ENCODE data around the gene CPB2.

CPB2 gene

DNA sequence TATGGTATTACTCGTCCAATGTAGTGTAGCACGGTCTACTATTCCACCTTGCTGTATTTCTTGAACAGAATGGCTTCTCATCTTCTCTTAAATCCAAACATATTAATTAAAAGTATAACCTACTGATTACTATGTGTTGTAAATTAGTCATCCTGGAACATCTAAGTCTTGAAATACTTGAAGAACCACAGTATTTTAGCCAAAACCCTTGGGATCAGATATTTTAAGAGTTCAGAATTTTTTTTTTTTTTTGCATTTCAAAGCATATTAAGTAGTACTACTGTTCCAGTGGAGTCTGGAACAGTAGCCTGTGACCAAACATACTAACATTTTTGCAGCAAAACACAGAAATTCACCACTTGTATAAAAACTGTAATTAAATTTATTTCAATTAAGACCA lies 82.4 kb downstream of the CPB2 start:
- TF ChIP-seq EZH2phosphoT487 (IDR thresholded peaks at IDR 0.05; ENCODE audit: borderline replicate concordance, low read length) = no peak
- TF ChIP-seq, protein P1, sequence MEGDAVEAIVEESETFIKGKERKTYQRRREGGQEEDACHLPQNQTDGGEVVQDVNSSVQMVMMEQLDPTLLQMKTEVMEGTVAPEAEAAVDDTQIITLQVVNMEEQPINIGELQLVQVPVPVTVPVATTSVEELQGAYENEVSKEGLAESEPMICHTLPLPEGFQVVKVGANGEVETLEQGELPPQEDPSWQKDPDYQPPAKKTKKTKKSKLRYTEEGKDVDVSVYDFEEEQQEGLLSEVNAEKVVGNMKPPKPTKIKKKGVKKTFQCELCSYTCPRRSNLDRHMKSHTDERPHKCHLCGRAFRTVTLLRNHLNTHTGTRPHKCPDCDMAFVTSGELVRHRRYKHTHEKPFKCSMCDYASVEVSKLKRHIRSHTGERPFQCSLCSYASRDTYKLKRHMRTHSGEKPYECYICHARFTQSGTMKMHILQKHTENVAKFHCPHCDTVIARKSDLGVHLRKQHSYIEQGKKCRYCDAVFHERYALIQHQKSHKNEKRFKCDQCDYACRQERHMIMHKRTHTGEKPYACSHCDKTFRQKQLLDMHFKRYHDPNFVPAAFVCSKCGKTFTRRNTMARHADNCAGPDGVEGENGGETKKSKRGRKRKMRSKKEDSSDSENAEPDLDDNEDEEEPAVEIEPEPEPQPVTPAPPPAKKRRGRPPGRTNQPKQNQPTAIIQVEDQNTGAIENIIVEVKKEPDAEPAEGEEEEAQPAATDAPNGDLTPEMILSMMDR (IDR thresholded peaks at IDR 0.05; ENCODE audit: low read depth, low read length, poor library complexity, severe bottlenecking) = no peak
- no peak overlapping the region for H3K27ac ChIP-seq (ENCODE audit: low read depth, low read length)
- no peaks in the 10 kb centered on the region for H4K20me1 ChIP-seq (ENCODE audit: control insufficient read depth, insufficient read depth, low read depth, low read length)
- no peaks in the 10 kb centered on the region for H3K9me3 ChIP-seq (ENCODE audit: control insufficient read depth, insufficient read depth, low read length)
- no peaks in the 10 kb centered on the region for H3K27me3 ChIP-seq (ENCODE audit: control insufficient read depth, low read length)
- no peak overlapping the region for H3K4me3 ChIP-seq (ENCODE audit: low read length)
- peaks cover 7% of the 10 kb centered on the region; the same call in 1 of the 2 replicates for H3K79me2 ChIP-seq (ENCODE audit: control insufficient read depth, low read length)
- no peak overlapping the region for H3K4me2 ChIP-seq (ENCODE audit: low read length)
- H3K36me3 ChIP-seq (ENCODE audit: control insufficient read depth, low read length) = peaks cover 18% of the 10 kb centered on the region
- no peaks in the 10 kb centered on the region for H3K4me1 ChIP-seq (ENCODE audit: control insufficient read depth, low read length)
- no peaks in the 10 kb centered on the region for H3F3A ChIP-seq (ENCODE audit: control insufficient read depth, insufficient read depth)
- no peaks in the 10 kb centered on the region for H3K9me2 ChIP-seq (replicated peaks; ENCODE audit: control insufficient read depth, low read length)

DNA sequence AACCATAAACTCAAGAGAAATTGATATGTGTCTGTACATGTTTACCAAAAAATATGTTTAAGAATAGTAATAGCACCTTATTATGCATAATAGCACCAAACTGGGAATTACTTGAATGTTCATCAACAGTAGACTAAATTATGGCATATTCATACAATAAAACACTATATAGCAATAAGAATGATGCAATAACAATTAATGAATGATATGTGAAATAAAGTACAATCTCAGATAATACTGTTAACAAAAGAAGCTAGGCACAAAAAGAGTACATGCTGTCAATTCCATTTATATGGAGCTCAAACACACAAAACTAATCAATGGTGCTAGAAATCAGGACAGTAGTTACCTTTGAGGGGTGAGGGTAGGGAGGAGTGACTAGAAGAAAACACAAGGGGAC lies 88.6 kb downstream of the CPB2 start:
- H3K9me2 ChIP-seq (replicated peaks; ENCODE audit: control insufficient read depth, low read length) = no peaks in the 10 kb centered on the region
- no peak overlapping the region for H3K4me3 ChIP-seq (ENCODE audit: low read length)
- H3K27me3 ChIP-seq (ENCODE audit: control insufficient read depth, low read length) = no peaks in the 10 kb centered on the region
- H3F3A ChIP-seq (ENCODE audit: control insufficient read depth, insufficient read depth) = no peaks in the 10 kb centered on the region
- TF ChIP-seq EZH2phosphoT487 (IDR thresholded peaks at IDR 0.05; ENCODE audit: borderline replicate concordance, low read length) = no peak
- TF ChIP-seq, protein P1 (IDR thresholded peaks at IDR 0.05; ENCODE audit: low read depth, low read length, poor library complexity, severe bottlenecking) = no peak
- H3K27ac ChIP-seq (ENCODE audit: low read depth, low read length) = no peak overlapping the region
- H3K36me3 ChIP-seq (ENCODE audit: control insufficient read depth, low read length) = peaks cover 50% of the 10 kb centered on the region
- no peak overlapping the region for H3K4me2 ChIP-seq (ENCODE audit: low read length)
- H3K79me2 ChIP-seq (ENCODE audit: control insufficient read depth, low read length) = no peaks in the 10 kb centered on the region
- H3K4me1 ChIP-seq (ENCODE audit: control insufficient read depth, low read length) = no peaks in the 10 kb centered on the region
- no peaks in the 10 kb centered on the region for H3K9me3 ChIP-seq (ENCODE audit: control insufficient read depth, insufficient read depth, low read length)
- no peaks in the 10 kb centered on the region for H4K20me1 ChIP-seq (ENCODE audit: control insufficient read depth, insufficient read depth, low read depth, low read length)

DNA sequence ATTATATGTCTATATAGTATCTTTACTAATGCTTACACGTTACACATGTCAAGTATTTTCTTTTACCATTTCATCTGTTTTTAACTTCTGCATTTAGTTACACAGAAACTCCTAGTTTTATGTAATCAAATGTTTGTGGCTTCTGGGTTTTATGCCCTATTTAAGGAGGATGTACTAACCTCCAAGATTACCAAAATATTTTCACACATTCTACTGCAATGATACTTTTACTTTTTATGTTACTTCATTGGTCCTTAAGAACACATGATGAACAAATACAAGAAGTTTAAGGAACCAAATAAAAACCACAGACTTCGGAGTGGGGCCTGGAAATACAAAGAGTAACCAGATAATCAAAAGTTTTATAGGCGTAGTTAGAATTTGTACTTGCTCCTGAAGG lies 89.5 kb downstream of the CPB2 start:
- Histone ChIP-seq H3K4me2 (ENCODE audit: low read length) (no peak overlapping the region), H3K27me3 (ENCODE audit: control insufficient read depth, low read length) (no peaks in the 10 kb centered on the region), H3F3A (ENCODE audit: control insufficient read depth, insufficient read depth) (no peaks in the 10 kb centered on the region), H3K4me3 (ENCODE audit: low read length) (no peak overlapping the region), H3K36me3 (ENCODE audit: control insufficient read depth, low read length) (peaks cover 53% of the 10 kb centered on the region), H3K4me1 (ENCODE audit: control insufficient read depth, low read length) (no peaks in the 10 kb centered on the region), H3K9me3 (ENCODE audit: control insufficient read depth, insufficient read depth, low read length) (no peaks in the 10 kb centered on the region), H3K9me2 (replicated peaks; ENCODE audit: control insufficient read depth, low read length) (no peaks in the 10 kb centered on the region), H3K27ac (ENCODE audit: low read depth, low read length) (no peak overlapping the region), H4K20me1 (ENCODE audit: control insufficient read depth, insufficient read depth, low read depth, low read length) (no peaks in the 10 kb centered on the region), H3K79me2 (ENCODE audit: control insufficient read depth, low read length) (no peaks in the 10 kb centered on the region)
- TF ChIP-seq, protein P1 (IDR thresholded peaks at IDR 0.05; ENCODE audit: low read depth, low read length, poor library complexity, severe bottlenecking) = no peak
- TF ChIP-seq EZH2phosphoT487 (IDR thresholded peaks at IDR 0.05; ENCODE audit: borderline replicate concordance, low read length) = no peak

Data from DOHH2 (cell line).